NOMO-1 (cell line): ENCODE results near the gene ASIC1.

ENCODE experiments used
- DNase-seq, 2 experiments: peaks; one replicate each; lab custom pipeline; 2025; ENCODE audit not compliant: unreplicated experiment in 2 of 2; lab: John Stamatoyannopoulos, UW

Gene ASIC1

GRCh38 chr12:50132505-50133135 lies 75.2 kb downstream of the ASIC1 start:
- peak in 1 of 2 experiments; percentile 12 for DNase-seq
